HepG2 (cell line): Measurements from ENCODE around the gene SYT17. TPM values are rescaled to one million over a fixed set of nuclear protein-coding genes. Genes with fewer than 3 reads are reported as not detected.

Experiments
- CHCHD3 ChIP-seq: sonication (generic); formaldehyde crosslinking; IDR thresholded peaks from 2 replicates; pipeline ENCODE4 v1.8.0; 2022; ENCODE audit warnings: mild to moderate bottlenecking, missing genetic modification reagents, moderate library complexity
- HNF4G ChIP-seq, 2 experiments: sonication (generic) in 1 of 2; formaldehyde crosslinking in 1 of 2; IDR thresholded peaks; 2 replicates each; pipeline versions ENCODE4 v1.4.0 to v1.6.1; 2011 to 2020; ENCODE audit warnings: borderline replicate concordance in 2 of 2, low read depth in 2 of 2, mild to moderate bottlenecking in 2 of 2, low read length in 1 of 2, missing genetic modification reagents in 1 of 2, moderate library complexity in 1 of 2
- ISX ChIP-seq: sonication (generic); formaldehyde crosslinking; conservative IDR thresholded peaks from 2 replicates; pipeline ENCODE4 v1.5.0; 2020; ENCODE audit warnings: missing genetic modification reagents
- MTF2 ChIP-seq: sonication (generic); formaldehyde crosslinking; IDR thresholded peaks from 2 replicates; pipeline ENCODE4 v1.5.0; 2020; ENCODE audit warnings: missing genetic modification reagents, borderline replicate concordance
- NR2F1 ChIP-seq, 2 experiments: fragments of 450-650 bp in 1 of 2; formaldehyde crosslinking in 1 of 2; IDR thresholded peaks; 2 replicates each; pipeline versions ENCODE4 v1.5.0 to v1.6.1; 2016 to 2020; ENCODE audit warnings: mild to moderate bottlenecking in 1 of 2, missing compliant biosample characterization in 1 of 2, missing genetic modification reagents in 1 of 2, moderate library complexity in 1 of 2
- NRL ChIP-seq: sonication (generic); formaldehyde crosslinking; IDR thresholded peaks from 2 replicates; pipeline ENCODE4 v1.5.0; 2020; ENCODE audit warnings: missing genetic modification reagents, mild to moderate bottlenecking, moderate library complexity, borderline replicate concordance
- SSRP1 ChIP-seq: IDR thresholded peaks from 2 replicates; pipeline ENCODE4 v1.6.1; 2016; ENCODE audit warnings: control low read depth
- ZBTB21 ChIP-seq: sonication (generic); formaldehyde crosslinking; IDR thresholded peaks from 2 replicates; pipeline ENCODE4 v1.4.0; 2020; ENCODE audit warnings: missing genetic modification reagents
- ZNF224 ChIP-seq: sonication (generic); formaldehyde crosslinking; IDR thresholded peaks from 2 replicates; pipeline ENCODE4 v1.5.0; 2020; ENCODE audit warnings: mild to moderate bottlenecking, missing genetic modification reagents
- ZNF225 ChIP-seq: sonication (generic); formaldehyde crosslinking; IDR thresholded peaks from 2 replicates; pipeline ENCODE4 v1.4.0; 2020; ENCODE audit warnings: mild to moderate bottlenecking, missing genetic modification reagents
- ZNF253 ChIP-seq: sonication (generic); formaldehyde crosslinking; IDR thresholded peaks from 2 replicates; pipeline ENCODE4 v1.8.0; 2022; ENCODE audit warnings: mild to moderate bottlenecking, missing genetic modification reagents, borderline replicate concordance
- ZNF7 ChIP-seq: IDR thresholded peaks from 2 replicates; pipeline ENCODE4 v1.6.1; 2016; ENCODE audit warnings: missing biosample characterization, missing genetic modification reagents
- polyA plus RNA-seq, 8 experiments: library from polyadenylated mRNA; depleted of rRNA in 3 of 8; stranded (reverse) in 7 of 8; unstranded in 1 of 8; fragments of >200 nt; fragmentation: Illumina TruSeq in 4 of 8; extraction: Trizol in 4 of 8; gene quantifications; 2 replicates each; pipeline versions ENCODE4 v1.2.1 to v1.2.3, GENCODE V29; 2011 to 2016; ENCODE audit warnings: low read depth in 4 of 8, missing spikeins in 1 of 8, mixed read lengths in 1 of 8; ENCODE audit not compliant: insufficient read depth in 1 of 8
- total RNA-seq, 5 experiments: library from RNA; depleted of rRNA; stranded (reverse); fragments of >200 nt; fragmentation: Illumina TruSeq; extraction: Trizol; gene quantifications; 2 replicates each; pipeline ENCODE4 v1.2.3, GENCODE V29; 2016; ENCODE audit warnings: low read depth in 1 of 5
- TF ChIP-seq, protein P1 (sequence below): sonication (generic); formaldehyde crosslinking; conservative IDR thresholded peaks from 2 replicates; pipeline ENCODE4 v1.8.0; 2022; ENCODE audit warnings: low read depth, missing genetic modification reagents
- TF ChIP-seq, protein P2 (sequence below): sonication (generic); formaldehyde crosslinking; conservative IDR thresholded peaks from 2 replicates; pipeline ENCODE4 v1.8.1; 2023; ENCODE audit warnings: missing genetic modification reagents
- TF ChIP-seq, protein P3 (sequence below): sonication (generic); formaldehyde crosslinking; IDR thresholded peaks from 2 replicates; pipeline ENCODE4 v1.5.1; 2020; ENCODE audit warnings: missing genetic modification reagents, mild to moderate bottlenecking, borderline replicate concordance
- TF ChIP-seq, protein P4 (sequence below): IDR thresholded peaks from 2 replicates; pipeline ENCODE4 v1.6.1; 2012; ENCODE audit warnings: low read depth, low read length, improper control_type of control experiment
- TF ChIP-seq, protein P5 (sequence below): sonication (generic); formaldehyde crosslinking; IDR thresholded peaks from 2 replicates; pipeline ENCODE4 v1.8.0; 2022; ENCODE audit warnings: missing genetic modification reagents, mild to moderate bottlenecking, borderline replicate concordance
- TF ChIP-seq, protein P6 (sequence below): sonication (generic); formaldehyde crosslinking; IDR thresholded peaks from 2 replicates; pipeline ENCODE4 v1.4.0; 2020; ENCODE audit warnings: missing genetic modification reagents

The SYT17 gene
- total and polyA plus RNA-seq, 2 of the 13 experiments (the other 11 are each of a cell fraction or from before 2014, with no cell fraction given), result 0.44 TPM; not detected in 1

DNA sequence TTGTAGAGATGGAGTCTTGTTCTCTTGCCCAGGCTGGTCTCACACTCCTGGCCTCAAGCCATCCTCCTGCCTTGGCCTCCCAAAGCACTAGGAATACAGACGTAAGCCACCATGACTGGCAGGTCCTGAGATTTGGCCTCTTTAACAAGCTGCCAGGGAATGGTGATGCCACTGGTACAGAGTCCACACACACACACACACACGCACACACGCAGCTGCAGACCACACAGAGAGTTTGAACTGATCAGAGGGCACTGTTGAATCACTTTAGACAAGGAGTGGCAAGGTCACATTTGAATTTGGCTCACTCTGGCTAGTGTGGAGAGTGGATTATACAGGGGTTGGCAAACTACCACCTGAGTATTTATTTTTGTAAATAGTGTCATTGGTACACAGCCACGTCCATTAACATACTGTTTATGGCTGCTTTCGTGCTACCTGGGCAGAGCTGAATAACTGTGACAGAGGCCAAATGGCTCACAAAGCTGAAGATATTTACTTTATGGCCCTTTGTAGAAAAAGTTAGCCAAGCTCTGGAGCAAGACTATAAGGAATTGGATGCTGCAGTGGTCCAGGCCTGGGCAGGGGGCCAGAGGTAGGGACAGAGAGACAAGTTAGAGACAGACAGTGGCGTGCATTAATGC lies 44.4 kb upstream of the SYT17 start (continued):
- TF ChIP-seq, protein P1, sequence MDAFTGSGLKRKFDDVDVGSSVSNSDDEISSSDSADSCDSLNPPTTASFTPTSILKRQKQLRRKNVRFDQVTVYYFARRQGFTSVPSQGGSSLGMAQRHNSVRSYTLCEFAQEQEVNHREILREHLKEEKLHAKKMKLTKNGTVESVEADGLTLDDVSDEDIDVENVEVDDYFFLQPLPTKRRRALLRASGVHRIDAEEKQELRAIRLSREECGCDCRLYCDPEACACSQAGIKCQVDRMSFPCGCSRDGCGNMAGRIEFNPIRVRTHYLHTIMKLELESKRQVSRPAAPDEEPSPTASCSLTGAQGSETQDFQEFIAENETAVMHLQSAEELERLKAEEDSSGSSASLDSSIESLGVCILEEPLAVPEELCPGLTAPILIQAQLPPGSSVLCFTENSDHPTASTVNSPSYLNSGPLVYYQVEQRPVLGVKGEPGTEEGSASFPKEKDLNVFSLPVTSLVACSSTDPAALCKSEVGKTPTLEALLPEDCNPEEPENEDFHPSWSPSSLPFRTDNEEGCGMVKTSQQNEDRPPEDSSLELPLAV (CRISPR knock-in tag), result no peak; the same call in 1 of the 2 replicates
- TF ChIP-seq NR2F1 (CRISPR knock-in tag; IDR thresholded peaks at IDR 0.05), result peak in 1 of 2 experiments; percentile 70; a peak in 1 of 4 replicates
- TF ChIP-seq, protein P2, sequence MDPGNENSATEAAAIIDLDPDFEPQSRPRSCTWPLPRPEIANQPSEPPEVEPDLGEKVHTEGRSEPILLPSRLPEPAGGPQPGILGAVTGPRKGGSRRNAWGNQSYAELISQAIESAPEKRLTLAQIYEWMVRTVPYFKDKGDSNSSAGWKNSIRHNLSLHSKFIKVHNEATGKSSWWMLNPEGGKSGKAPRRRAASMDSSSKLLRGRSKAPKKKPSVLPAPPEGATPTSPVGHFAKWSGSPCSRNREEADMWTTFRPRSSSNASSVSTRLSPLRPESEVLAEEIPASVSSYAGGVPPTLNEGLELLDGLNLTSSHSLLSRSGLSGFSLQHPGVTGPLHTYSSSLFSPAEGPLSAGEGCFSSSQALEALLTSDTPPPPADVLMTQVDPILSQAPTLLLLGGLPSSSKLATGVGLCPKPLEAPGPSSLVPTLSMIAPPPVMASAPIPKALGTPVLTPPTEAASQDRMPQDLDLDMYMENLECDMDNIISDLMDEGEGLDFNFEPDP (CRISPR knock-in tag), result no peak
- TF ChIP-seq, protein P3, sequence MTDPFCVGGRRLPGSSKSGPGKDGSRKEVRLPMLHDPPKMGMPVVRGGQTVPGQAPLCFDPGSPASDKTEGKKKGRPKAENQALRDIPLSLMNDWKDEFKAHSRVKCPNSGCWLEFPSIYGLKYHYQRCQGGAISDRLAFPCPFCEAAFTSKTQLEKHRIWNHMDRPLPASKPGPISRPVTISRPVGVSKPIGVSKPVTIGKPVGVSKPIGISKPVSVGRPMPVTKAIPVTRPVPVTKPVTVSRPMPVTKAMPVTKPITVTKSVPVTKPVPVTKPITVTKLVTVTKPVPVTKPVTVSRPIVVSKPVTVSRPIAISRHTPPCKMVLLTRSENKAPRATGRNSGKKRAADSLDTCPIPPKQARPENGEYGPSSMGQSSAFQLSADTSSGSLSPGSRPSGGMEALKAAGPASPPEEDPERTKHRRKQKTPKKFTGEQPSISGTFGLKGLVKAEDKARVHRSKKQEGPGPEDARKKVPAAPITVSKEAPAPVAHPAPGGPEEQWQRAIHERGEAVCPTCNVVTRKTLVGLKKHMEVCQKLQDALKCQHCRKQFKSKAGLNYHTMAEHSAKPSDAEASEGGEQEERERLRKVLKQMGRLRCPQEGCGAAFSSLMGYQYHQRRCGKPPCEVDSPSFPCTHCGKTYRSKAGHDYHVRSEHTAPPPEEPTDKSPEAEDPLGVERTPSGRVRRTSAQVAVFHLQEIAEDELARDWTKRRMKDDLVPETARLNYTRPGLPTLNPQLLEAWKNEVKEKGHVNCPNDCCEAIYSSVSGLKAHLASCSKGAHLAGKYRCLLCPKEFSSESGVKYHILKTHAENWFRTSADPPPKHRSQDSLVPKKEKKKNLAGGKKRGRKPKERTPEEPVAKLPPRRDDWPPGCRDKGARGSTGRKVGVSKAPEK (CRISPR knock-in tag), result no peak; the same call in 1 of the 2 replicates
- TF ChIP-seq, protein P4, sequence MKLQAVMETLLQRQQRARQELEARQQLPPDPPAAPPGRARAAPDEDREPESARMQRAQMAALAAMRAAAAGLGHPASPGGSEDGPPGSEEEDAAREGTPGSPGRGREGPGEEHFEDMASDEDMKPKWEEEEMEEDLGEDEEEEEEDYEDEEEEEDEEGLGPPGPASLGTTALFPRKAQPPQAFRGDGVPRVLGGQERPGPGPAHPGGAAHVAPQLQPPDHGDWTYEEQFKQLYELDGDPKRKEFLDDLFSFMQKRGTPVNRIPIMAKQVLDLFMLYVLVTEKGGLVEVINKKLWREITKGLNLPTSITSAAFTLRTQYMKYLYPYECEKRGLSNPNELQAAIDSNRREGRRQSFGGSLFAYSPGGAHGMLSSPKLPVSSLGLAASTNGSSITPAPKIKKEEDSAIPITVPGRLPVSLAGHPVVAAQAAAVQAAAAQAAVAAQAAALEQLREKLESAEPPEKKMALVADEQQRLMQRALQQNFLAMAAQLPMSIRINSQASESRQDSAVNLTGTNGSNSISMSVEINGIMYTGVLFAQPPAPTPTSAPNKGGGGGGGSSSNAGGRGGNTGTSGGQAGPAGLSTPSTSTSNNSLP, result peak; percentile 92
- no peak for TF ChIP-seq MTF2 (CRISPR knock-in tag)
- peak; percentile 75; the same call in 1 of the 2 replicates for TF ChIP-seq SSRP1 (CRISPR knock-in tag)
- TF ChIP-seq ZBTB21, result no peak
- no peak for TF ChIP-seq ISX
- TF ChIP-seq ZNF224 (CRISPR knock-in tag), result no peak
- no peak for TF ChIP-seq ZNF7 (CRISPR knock-in tag)
- TF ChIP-seq CHCHD3 (CRISPR knock-in tag), result no peak
- no peak for TF ChIP-seq ZNF253 (CRISPR knock-in tag)
- TF ChIP-seq, protein P5, sequence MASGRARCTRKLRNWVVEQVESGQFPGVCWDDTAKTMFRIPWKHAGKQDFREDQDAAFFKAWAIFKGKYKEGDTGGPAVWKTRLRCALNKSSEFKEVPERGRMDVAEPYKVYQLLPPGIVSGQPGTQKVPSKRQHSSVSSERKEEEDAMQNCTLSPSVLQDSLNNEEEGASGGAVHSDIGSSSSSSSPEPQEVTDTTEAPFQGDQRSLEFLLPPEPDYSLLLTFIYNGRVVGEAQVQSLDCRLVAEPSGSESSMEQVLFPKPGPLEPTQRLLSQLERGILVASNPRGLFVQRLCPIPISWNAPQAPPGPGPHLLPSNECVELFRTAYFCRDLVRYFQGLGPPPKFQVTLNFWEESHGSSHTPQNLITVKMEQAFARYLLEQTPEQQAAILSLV (CRISPR knock-in tag), result peak; percentile 69; the same call in 1 of the 2 replicates
- no peak for TF ChIP-seq NRL
- TF ChIP-seq, protein P6, sequence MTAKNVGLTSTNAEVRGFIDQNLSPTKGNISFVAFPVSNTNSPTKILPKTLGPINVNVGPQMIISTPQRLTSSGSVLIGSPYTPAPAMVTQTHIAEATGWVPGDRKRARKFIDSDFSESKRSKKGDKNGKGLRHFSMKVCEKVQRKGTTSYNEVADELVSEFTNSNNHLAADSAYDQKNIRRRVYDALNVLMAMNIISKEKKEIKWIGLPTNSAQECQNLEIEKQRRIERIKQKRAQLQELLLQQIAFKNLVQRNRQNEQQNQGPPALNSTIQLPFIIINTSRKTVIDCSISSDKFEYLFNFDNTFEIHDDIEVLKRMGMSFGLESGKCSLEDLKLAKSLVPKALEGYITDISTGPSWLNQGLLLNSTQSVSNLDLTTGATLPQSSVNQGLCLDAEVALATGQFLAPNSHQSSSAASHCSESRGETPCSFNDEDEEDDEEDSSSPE, result no peak
- no peak for TF ChIP-seq ZNF225 (CRISPR knock-in tag)
- TF ChIP-seq HNF4G (IDR thresholded peaks at IDR 0.05; ENCODE audit: borderline replicate concordance, low read depth, low read length), result peak; percentile 93
- no peak for TF ChIP-seq HNF4G (CRISPR knock-in tag; IDR thresholded peaks at IDR 0.05; ENCODE audit: borderline replicate concordance, low read depth)
